GM13977 (cell line): Measurements from ENCODE around the gene EPSTI1.

ENCODE experiments used
- DNase-seq: peaks from one replicate; pipeline ENCODE4 v3.0.0; 2012; ENCODE audit warnings: low spot score
- in situ Hi-C: fragments of 300-500 bp; cut with MboI; formaldehyde crosslinking; loops from one replicate; pipeline ENCODE4 v1.12.0; 2022; ENCODE audit warnings: low sequenced_read_pairs, low pct_unique_long_range_greater_than_20kb, mixed read lengths, inconsistent platforms; ENCODE audit not compliant: unreplicated experiment
- TF ChIP-seq, protein P1 (sequence below): IDR thresholded peaks from 2 replicates; pipeline ENCODE4 v1.5.1; 2012; ENCODE audit warnings: mild to moderate bottlenecking, control low read depth; ENCODE audit not compliant: insufficient read depth; ENCODE audit errors: extremely low read depth, missing control alignments

Gene EPSTI1

DNA sequence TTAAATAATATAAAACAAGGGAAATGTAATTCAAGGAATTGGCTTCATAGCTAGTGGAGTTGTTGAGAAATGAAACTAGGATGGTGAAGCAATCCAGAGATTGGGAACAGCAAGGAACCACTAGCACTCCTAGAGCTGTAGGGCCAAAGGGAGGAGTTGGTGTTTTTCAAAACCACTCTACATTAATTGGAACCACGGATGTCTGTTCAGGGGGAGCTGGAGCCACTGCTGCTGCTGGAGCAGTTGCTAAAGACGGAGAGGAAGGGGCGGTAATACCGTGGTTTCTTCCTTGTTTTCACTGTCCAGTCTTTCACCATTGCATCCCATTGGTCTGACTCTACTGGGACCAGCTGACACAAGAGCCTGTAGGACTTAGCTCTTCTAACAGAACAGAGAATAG lies 39.8 kb upstream of the EPSTI1 start:
- TF ChIP-seq, protein P1, sequence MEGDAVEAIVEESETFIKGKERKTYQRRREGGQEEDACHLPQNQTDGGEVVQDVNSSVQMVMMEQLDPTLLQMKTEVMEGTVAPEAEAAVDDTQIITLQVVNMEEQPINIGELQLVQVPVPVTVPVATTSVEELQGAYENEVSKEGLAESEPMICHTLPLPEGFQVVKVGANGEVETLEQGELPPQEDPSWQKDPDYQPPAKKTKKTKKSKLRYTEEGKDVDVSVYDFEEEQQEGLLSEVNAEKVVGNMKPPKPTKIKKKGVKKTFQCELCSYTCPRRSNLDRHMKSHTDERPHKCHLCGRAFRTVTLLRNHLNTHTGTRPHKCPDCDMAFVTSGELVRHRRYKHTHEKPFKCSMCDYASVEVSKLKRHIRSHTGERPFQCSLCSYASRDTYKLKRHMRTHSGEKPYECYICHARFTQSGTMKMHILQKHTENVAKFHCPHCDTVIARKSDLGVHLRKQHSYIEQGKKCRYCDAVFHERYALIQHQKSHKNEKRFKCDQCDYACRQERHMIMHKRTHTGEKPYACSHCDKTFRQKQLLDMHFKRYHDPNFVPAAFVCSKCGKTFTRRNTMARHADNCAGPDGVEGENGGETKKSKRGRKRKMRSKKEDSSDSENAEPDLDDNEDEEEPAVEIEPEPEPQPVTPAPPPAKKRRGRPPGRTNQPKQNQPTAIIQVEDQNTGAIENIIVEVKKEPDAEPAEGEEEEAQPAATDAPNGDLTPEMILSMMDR: no peak
- in situ Hi-C loops: no loop called here
- no peak for DNase-seq

DNA sequence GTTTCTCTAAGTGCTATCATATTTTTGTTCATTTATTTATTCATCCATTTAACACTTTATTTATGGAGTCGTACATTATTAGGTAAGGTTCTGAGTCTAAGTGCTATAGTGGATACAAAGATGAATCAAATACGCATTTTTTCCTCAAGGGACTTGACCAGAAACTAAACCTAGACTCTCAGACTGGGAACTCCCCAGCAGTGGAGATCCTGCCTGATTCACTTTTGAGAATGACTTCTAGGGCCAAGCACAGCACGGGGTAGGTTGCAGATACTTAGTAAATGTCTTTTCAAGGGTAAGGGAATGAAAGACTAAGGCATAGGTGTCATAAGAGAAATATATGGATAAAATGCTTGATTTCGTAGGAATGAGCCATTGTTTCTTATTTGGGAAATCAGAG lies 38.5 kb upstream of the EPSTI1 start:
- peak; percentile 16 for DNase-seq
- TF ChIP-seq, protein P1: no peak
- in situ Hi-C loops: no loop called here

DNA sequence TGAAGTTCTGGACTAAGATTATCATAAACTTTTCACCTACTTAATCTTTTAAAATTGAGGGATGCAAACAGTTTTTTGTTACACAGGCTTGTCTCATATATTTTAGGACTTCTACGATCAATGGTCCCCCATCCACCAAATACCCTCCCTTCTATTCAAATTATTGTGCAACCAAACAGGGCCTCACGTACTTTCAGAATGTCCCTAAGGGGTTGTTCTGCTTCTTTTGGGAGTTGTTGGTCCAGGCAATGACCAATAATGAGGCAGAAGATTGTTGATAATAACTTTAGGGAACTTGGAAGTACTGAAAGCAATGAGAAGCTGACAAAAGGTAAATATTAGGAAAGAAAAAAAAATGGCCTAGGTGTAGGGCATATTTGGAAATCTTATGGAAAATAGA lies 34.2 kb upstream of the EPSTI1 start:
- in situ Hi-C loops: no loop called here
- no peak for DNase-seq
- TF ChIP-seq, protein P1: no peak

DNA sequence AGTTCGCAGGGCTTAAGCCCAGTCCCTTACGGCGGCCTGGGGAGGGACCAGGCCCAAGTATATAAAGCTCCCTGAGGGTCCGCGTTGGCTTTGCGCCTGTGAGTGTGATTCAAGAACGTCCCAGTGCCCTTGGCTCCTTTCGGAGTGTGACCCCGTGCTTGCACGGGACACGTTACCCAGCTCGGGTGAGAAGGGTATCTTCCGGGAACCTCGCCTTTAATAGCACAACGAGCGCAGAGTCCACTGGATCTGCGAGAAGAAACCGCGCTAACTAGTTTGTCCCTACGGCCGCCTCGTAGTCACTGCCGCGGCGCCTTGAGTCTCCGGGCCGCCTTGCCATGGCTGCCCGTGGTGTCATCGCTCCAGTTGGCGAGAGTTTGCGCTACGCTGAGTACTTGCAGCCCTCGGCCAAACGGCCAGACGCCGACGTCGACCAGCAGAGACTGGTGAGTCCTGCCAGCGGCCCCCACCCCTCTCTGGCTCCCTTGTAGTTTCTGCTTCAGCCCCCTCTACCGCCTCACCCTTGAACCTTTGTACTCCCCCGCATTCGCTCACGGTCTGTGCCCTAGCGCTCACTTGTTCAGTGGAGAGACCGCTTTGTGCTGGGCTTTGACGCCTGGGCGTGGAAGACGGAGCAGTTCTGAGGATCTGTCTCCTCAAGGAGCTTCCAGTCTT lies 31.4 kb upstream of the EPSTI1 start, which contains the start of gene DNAJC15:
Gene DNAJC15 (plus strand): TSS at position 298 of the 675 bp plus-strand sequence. CDS start 41 bp downstream, at position 339.
- in situ Hi-C loops: no loop called here
- TF ChIP-seq, protein P1: peak; percentile 1
- DNase-seq: peak; percentile 73

DNA sequence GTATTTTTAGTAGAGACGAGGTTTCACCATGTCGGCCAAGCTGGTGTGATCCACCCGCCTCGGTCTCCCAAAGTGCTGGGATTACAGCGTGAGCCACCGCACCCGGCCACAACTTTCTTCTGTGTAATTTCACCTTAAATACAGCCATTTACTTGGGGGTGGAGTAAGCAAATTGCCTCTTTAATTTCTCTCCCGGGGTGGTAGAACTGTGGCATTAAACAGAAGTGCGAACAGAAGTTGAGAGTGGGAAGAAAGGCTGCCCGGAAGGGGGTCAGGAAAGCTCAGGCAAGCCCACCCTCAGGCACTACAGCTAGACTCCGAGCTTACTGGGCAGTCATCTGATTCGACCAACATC lies 30.9 kb upstream of the EPSTI1 start:
- TF ChIP-seq, protein P1: no peak
- in situ Hi-C loops: no loop called here
- no peak for DNase-seq

DNA sequence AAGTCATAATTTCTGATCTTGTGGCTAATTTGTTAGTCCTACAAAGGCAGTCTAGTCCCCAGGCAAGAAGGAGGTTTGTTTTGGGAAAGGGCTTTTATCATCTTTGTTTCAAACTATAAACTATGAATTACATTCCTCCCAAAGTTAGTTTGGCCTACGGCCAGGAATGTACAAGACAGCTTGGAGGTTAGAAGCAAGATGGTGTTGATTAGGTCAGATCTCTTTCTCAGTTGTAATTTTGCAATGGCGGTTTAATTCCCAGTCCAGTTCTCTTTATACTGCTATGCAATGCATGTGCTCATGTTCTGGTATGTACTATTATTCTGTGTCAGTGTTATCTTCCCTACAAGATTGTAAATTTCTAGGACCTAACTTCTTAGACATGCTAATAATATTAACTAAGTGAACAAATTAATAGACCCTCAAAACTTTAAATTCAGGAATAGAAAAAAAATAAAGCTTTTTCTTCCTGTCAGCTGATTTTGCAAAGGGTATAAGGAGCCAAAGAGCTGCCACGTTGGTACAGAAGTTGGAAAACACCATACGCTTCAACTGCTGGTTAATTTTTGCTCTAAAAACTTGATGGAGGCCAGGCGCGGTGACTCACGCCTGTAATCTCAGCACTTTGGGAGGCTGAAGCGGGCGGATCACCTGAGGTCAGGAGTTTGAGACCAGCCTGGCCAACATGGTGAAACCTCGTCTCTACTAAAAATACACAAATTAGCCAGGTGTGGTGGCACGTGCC lies 30.1 kb upstream of the EPSTI1 start:
- TF ChIP-seq, protein P1: no peak
- in situ Hi-C loops: no loop called here
- no peak for DNase-seq
